HG02840 (cell line): ENCODE data around the gene EXD1.

ENCODE experiments used
- ATAC-seq: cut with Tn5 transposase; IDR thresholded peaks from one replicate; pipeline ENCODE4 v1.9.1; 2021; ENCODE audit warnings: mild to moderate bottlenecking, moderate library complexity, moderate number of reproducible peaks; ENCODE audit not compliant: unreplicated experiment, low FRiP score

The EXD1 gene

GRCh38 chr15:41231422-41232226 is 1.1 kb upstream of the EXD1 start:
- ATAC-seq: peak; percentile 10

DNA sequence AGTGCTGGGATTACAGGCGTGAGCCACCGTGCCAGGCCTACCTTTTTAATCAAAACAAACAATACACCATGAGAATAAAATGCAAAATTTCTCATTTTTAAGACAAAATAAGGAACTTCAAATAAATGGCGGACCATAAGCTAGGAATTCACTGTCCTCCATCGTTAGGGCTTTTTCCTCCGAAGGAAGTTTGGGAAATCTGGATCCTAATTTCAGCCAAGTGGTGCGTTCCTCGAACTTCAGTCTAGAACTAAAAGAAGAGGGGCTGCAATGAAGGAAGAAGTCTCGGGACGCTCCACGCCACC is 260 bp downstream of the EXD1 start:
- ATAC-seq: no peak

- ATAC-seq: no peak
Measured at GRCh38 chr15:41219381-41219780, 11.2 kb downstream of the EXD1 start.

DNA sequence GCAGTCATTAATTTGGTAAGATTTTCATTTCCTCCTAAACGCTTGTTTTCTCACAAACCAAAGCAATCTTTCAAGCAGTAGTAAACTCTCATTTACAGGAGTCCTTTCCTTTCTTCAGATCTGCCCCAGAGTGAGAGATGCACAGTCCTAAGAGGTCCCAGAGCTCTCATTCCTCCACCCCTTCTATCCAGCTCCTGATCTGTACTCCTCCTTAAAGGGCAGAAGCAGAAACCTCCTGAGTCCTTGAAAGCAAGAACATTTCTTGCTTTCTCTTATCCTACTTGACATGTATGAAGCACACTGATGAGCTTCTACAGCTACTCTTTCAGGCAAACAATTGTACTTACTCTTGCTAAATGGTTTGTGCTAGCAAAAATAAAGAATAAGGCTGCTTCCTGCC is 11.7 kb downstream of the EXD1 start:
- no peak for ATAC-seq

DNA sequence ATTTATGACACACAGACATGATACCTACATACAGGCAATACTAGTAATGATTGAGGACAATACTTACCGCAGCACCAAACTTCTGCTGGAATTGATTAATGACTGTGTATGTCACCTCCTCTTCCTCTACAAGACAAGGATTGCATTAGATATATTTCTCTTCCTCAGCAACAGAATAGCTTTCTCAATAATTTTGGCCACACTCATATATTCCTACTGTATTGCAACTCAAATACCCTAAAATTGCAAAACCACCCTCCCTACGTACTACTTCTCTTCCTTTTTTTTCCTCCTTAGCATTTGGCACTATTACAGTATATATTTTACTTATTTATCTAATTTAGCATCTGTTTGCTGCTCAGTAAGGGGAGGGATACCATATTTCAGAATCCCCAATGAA is 14.8 kb downstream of the EXD1 start:
- no peak for ATAC-seq

DNA sequence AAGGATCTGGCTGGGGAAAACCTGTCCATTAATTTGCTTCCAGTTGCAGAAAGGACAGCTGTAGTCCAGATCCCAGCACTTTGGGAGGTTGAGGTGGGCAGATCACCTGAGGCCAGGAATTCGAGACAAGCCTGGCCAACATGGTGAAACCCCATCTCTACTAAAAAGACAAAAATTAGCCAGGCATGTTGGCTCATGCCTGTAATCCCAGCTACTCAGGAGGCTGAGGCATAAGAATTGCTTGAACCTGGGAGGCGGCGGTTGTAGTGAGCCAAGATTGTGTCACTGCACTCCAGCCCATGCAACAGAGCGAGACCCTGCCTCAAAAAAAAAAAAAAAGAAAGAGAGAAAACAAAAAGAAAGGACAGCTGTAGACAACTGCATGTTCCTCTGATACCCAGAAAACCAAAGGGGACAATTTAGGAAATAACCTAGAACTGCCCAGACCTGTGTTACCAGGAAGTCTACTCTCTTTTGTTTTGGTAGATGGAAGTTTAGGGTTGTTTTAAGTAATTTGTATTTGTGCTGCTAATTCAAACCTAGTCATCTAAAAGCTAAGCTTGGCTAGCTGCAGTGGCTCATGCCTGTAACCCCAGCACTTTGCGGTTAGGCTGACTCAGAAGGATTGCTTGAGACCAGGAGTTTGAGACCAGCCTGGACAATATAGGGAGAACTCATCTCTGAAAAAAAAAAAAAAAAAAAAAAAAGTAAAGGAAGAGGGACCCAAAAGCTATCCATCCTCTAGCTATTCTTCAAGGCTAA is 22.7 kb downstream of the EXD1 start:
- no peak for ATAC-seq

- no peak for ATAC-seq
Measured at GRCh38 chr15:41205315-41205714, 25.2 kb downstream of the EXD1 start.

GRCh38 chr15:41203395-41203794 is 27.2 kb downstream of the EXD1 start:
- no peak for ATAC-seq

GRCh38 chr15:41199470-41199869 is 31.1 kb downstream of the EXD1 start:
- no peak for ATAC-seq

- no peak for ATAC-seq
Measured at GRCh38 chr15:41194444-41194843, 36.1 kb downstream of the EXD1 start.

DNA sequence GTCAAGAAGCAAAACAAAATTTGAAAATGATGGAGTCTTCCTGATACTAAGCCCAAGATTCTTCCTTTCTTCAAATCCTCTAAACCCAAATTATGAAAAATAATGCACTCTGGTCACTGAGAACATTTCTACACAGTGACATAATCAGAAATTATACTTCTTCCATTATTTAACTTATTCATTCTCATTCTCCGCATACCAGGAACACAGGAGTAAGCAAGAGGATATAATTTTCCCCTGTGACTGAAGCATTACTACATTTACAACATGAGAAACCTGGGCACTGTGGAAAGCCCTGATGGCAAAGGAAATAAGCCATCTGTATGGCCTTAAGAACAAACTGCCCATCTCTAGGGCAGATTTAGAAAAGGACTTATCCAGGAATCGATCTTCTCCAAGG is 47.0 kb downstream of the EXD1 start:
- no peak for ATAC-seq

- no peak for ATAC-seq
Measured at GRCh38 chr15:41182266-41182665, 48.3 kb downstream of the EXD1 start.

- no peak for ATAC-seq
Measured at GRCh38 chr15:41180206-41180789, 50.3 kb downstream of the EXD1 start.

DNA sequence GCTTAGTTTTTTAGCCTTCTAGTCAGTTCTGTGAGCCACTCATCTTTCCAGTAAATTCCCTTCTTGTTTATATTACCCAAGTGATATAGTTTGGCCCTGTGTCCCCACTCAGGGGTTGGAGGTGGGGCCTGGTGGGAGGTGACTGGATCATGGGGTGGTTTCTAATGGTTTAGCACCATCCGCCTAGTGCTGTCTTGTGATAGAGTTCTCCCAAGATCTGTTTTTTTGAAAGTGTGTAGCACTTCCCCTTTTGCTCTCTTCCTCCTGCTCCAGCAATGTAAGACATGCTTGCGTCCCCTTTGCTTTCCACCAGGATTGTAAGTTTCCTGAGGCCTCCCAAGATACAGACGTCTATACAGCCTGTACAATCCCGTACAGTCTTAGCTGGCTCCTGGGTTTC is 60.8 kb downstream of the EXD1 start:
- ATAC-seq: no peak

- ATAC-seq: no peak
Measured at GRCh38 chr15:41169086-41169485, 61.5 kb downstream of the EXD1 start.

DNA sequence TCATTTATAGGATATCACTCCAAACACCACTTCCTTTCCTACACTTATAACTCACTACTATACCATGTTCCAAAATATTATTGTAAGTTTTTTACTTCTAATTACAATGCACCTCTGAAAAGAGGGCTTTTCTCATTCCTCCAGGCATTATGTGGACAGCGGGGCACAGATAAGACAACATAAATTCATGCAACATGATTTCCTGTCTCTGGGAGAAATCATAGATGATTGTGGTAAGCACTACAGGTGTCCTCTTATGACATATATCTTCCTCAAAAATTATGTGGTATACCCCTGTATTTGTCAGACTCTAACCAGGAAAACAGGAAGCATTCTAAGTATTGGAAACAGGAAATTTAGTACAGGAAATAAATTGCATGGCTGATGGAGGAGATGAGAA is 68.8 kb downstream of the EXD1 start:
- ATAC-seq: no peak

DNA sequence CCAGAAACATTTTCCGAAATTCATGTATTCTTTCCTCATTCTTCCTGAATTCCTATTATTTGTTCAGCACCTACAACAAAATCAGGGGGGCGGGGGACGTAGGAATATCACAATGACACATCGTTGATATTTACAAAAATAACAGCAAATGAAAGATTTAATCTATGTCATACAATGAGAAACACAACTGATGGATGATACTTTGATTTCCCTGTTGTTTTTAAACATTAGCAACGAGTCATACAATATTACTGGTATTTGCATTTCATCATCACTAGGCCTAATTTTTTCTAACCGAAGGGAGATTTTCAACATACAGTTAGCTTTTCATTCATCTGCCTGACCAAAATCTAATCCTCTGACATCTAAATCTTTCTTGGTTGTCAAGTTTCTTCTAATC is 69.2 kb downstream of the EXD1 start:
- no peak for ATAC-seq

DNA sequence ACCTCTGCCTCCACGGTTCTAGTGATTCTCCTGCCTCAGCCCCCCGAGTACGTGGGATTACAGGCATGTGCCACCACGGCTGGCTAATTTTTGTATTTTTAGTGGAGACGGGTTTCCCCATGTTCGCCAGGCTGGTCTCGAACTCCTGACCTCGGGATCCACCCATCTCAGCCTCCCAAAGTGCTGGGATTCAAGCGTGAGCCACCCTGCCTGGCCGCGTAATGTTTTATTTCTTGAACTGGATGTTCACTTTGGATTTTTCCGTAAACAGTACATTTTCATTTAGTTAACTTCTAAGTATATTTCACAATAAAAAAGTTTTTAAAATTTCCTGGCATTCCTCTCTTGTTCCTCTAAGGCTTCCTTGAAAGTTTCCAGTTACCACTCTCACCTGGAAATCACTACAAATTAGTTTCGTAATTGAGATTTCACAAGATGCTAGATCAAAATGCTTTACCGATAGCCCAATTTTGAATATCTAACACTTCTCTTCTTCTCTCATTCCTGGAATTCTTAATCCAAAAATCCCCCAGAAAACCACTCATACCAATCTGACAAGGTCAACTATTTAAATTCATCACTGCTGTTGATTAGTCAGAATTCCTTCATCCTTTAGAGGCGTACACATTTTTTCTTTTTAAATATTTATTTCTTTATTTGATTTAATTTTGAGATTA is 69.8 kb downstream of the EXD1 start:
- no peak for ATAC-seq

DNA sequence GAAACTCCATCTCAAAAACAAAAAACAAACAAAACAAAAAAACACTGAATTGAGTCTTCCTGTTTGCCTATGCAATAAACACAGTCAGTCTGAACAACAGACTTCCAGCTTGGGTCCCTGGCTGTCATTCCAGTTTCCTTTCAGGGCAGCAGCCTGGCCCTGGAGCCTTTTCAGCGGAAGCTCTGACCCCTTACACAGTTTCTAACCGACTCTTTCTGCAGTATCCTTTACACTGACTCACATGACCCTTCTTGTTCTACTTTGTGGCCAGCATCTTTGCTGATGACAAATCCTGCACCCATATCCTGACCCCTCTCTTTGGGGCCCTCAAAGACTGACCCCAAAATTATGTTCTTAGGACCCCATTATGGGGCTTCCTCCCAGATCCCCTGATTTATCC is 76.1 kb downstream of the EXD1 start:
- no peak for ATAC-seq

- no peak for ATAC-seq
Measured at GRCh38 chr15:41153733-41154132, 76.8 kb downstream of the EXD1 start.

DNA sequence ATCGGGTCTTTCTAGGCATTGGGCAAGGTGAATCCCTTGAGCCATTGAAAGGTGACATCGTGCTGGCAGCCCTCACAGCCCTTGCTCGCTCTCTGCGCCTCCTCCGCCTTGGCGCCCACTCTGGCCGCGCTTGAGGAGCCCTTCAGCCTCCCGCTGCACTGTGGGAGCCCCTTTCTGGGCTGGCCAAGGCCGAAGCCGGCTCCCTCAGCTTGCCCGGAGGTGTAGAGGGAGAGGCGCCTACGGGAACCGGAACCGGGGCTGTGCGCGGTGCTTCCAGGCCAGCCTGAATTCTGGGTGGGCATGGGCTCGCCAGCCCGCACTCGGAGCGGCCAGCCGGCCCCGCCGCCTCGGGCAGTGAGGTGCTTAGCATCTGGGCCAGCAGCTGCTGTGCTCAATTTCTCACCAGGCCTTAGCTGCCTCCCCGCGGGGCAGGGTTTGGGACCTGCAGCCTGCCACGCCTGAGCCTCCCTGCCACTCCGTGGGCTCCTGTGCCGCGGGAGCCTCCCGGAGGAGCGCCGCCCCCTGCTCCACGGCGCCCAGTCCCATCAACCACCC is 79.0 kb downstream of the EXD1 start:
- ATAC-seq: no peak
